ENCODE measurements around the gene ALAS1.

Gene ALAS1

GRCh38 chr3:52223449-52224408 lies 25.8 kb downstream of the ALAS1 start:
- Histone ChIP-seq H2AFZ (ENCODE audit: low read length) (no peak overlapping the region), H3K27ac (ENCODE audit: low read depth, low read length, poor library complexity, severe bottlenecking) (no peak overlapping the region), H4K20me1 (ENCODE audit: insufficient read depth, low read length) (no peaks in the 10 kb centered on the region), H3K27me3 (ENCODE audit: insufficient read depth, low read length) (no peaks in the 10 kb centered on the region), H3K79me2 (ENCODE audit: insufficient read depth, low read length) (peaks cover 6% of the 10 kb centered on the region; the same call in 1 of the 2 replicates), H3K4me3 (ENCODE audit: low read depth, low read length, poor library complexity, severe bottlenecking) (peak overlapping the region; percentile 64), H3K4me2 (ENCODE audit: low read length) (peak overlapping the region; percentile 71), H3K9me2 (ENCODE audit: low read depth, low read length) (no peaks in the 10 kb centered on the region), H3K9me3 (ENCODE audit: low read length) (no peaks in the 10 kb centered on the region), H3K4me1 (ENCODE audit: insufficient read depth, low read length, severe bottlenecking) (peaks cover 48% of the 10 kb centered on the region), H3K36me3 (ENCODE audit: insufficient read depth, low read length) (peaks cover 41% of the 10 kb centered on the region; the same call in 1 of the 2 replicates), H3F3A (ENCODE audit: insufficient read depth, low read length) (no peaks in the 10 kb centered on the region), H3K9ac (ENCODE audit: low read length) (peak overlapping the region; percentile 68; the same call in 1 of the 2 replicates)
- TF ChIP-seq EZH2 (IDR thresholded peaks at IDR 0.05; ENCODE audit: borderline replicate concordance, low read length) (no peak), CTCF (IDR thresholded peaks at IDR 0.05; ENCODE audit: low read length) (no peak)

DNA sequence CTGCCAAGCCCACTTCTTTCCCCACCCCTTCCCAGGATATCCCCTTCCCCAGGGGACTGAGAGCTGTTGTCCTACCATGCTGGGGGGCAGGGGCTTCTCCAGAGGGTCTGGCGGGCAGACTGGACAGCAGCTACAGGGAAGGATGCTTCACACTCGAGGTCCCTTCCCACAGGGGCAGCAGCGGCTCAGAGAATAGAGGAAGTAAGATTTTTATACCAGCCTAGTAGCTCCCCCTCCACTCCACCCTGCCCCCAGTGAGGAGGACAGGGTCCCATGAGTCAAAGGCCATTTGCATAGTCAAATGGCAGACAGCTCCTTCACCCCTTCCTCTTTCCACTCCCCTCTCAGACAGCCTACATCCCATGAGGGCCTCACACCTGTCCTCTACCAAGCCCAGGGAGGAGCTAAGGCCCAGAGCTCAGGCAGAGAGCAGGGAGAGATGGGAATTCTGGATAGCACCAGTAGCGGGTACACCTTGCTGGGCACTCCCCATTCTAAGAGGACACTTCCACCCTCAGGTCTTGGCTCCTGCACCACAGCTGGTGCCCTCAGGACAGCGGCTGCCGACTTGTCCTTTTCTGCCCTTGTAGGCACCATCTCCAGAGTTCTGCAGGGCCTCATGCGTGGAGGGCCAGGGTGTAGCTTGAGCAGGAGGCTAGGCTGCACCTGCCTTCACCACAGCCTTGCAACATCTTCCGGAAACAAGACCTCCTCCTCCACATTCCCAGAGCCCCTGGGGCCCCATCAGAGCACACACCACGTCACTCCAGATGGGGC lies 27.7 kb downstream of the ALAS1 start, which contains the start of gene TLR9:
TLR9 (minus strand) TSS at position 194 of the 777 bp plus-strand sequence; CDS start at position 78, 116 bp downstream.
- Histone ChIP-seq H3K4me2 (ENCODE audit: low read length) (peak within 1 kb of the TSS; percentile 71), H3K9me2 (ENCODE audit: low read depth, low read length) (no peaks in the 10 kb centered on the region), H3K79me2 (ENCODE audit: insufficient read depth, low read length) (peaks cover 6% of the 10 kb centered on the region; the same call in 1 of the 2 replicates), H3K27me3 (ENCODE audit: insufficient read depth, low read length) (no peaks in the 10 kb centered on the region), H3F3A (ENCODE audit: insufficient read depth, low read length) (no peaks in the 10 kb centered on the region), H3K4me3 (ENCODE audit: low read depth, low read length, poor library complexity, severe bottlenecking) (peak within 1 kb of the TSS; percentile 64), H3K36me3 (ENCODE audit: insufficient read depth, low read length) (peaks cover 50% of the 10 kb centered on the region; the same call in 1 of the 2 replicates), H3K9me3 (ENCODE audit: low read length) (no peaks in the 10 kb centered on the region), H2AFZ (ENCODE audit: low read length) (no peak within 1 kb of the TSS), H3K9ac (ENCODE audit: low read length) (peak within 1 kb of the TSS; percentile 68), H3K27ac (ENCODE audit: low read depth, low read length, poor library complexity, severe bottlenecking) (peak within 1 kb of the TSS; percentile 92), H4K20me1 (ENCODE audit: insufficient read depth, low read length) (no peaks in the 10 kb centered on the region), H3K4me1 (ENCODE audit: insufficient read depth, low read length, severe bottlenecking) (peaks cover 43% of the 10 kb centered on the region)
- TF ChIP-seq EZH2 (IDR thresholded peaks at IDR 0.05; ENCODE audit: borderline replicate concordance, low read length) (no peak), CTCF (IDR thresholded peaks at IDR 0.05; ENCODE audit: low read length) (no peak)

DNA sequence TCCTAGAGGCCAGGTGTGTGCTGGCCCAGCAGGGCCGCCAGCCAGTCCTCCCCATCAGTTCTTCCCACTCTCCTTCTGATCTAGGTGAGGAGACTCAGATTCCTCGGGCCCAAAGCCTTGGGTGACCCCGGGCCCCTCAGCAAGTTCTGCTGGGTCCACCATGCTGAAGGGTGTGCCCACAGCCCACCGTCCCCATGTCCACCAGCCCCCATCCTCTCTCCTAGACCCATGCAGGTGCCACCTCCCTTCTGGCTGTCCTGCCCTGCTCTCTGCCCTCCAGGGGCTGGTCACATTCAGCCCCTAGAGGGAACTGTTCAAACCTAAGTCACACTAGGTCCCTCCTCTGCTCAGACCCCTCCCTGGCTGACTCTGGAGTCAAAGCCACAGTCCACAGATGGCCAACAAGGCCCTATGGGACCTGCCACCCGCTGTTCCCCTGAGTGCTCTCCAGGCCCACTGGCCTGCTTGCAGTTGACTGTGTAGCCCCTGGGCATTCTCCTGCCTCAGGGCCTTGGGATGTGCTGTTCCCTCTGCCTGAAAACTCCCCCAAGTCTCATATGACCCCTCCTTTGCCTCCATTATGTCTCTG lies 28.4 kb downstream of the ALAS1 start:
- no peak overlapping the region for H2AFZ ChIP-seq (ENCODE audit: low read length)
- H3K4me2 ChIP-seq (ENCODE audit: low read length) = peak overlapping the region; percentile 71
- H3K4me3 ChIP-seq (ENCODE audit: low read depth, low read length, poor library complexity, severe bottlenecking) = peak overlapping the region; percentile 64
- H4K20me1 ChIP-seq (ENCODE audit: insufficient read depth, low read length) = no peaks in the 10 kb centered on the region
- TF ChIP-seq EZH2 (IDR thresholded peaks at IDR 0.05; ENCODE audit: borderline replicate concordance, low read length) (no peak), CTCF (IDR thresholded peaks at IDR 0.05; ENCODE audit: low read length) (peak; percentile 29; the same call in 1 of the 2 replicates)
- no peaks in the 10 kb centered on the region for H3F3A ChIP-seq (ENCODE audit: insufficient read depth, low read length)
- H3K9me3 ChIP-seq (ENCODE audit: low read length) = no peaks in the 10 kb centered on the region
- no peaks in the 10 kb centered on the region for H3K9me2 ChIP-seq (ENCODE audit: low read depth, low read length)
- H3K27ac ChIP-seq (ENCODE audit: low read depth, low read length, poor library complexity, severe bottlenecking) = peak overlapping the region; percentile 92
- H3K36me3 ChIP-seq (ENCODE audit: insufficient read depth, low read length) = peaks cover 50% of the 10 kb centered on the region; the same call in 1 of the 2 replicates
- H3K27me3 ChIP-seq (ENCODE audit: insufficient read depth, low read length) = no peaks in the 10 kb centered on the region
- H3K9ac ChIP-seq (ENCODE audit: low read length) = peak overlapping the region; percentile 53; the same call in 1 of the 2 replicates
- H3K4me1 ChIP-seq (ENCODE audit: insufficient read depth, low read length, severe bottlenecking) = peaks cover 44% of the 10 kb centered on the region
- H3K79me2 ChIP-seq (ENCODE audit: insufficient read depth, low read length) = peaks cover 6% of the 10 kb centered on the region; the same call in 1 of the 2 replicates
